NCI-H2029 (cell line): ENCODE data around the gene POMGNT2.
"Not testable (repeated sequence)": the region's sequence is repeated elsewhere in the genome, so short reads cannot be mapped to it uniquely, and the experiment has no call there.

Experiments used
- DNase-seq: peaks from one replicate; lab custom pipeline; 2025; lab: John Stamatoyannopoulos, UW

POMGNT2 gene

GRCh38 chr3:43075904-43076661 is 29.8 kb downstream of the POMGNT2 start:
- DNase-seq: no peak

DNA sequence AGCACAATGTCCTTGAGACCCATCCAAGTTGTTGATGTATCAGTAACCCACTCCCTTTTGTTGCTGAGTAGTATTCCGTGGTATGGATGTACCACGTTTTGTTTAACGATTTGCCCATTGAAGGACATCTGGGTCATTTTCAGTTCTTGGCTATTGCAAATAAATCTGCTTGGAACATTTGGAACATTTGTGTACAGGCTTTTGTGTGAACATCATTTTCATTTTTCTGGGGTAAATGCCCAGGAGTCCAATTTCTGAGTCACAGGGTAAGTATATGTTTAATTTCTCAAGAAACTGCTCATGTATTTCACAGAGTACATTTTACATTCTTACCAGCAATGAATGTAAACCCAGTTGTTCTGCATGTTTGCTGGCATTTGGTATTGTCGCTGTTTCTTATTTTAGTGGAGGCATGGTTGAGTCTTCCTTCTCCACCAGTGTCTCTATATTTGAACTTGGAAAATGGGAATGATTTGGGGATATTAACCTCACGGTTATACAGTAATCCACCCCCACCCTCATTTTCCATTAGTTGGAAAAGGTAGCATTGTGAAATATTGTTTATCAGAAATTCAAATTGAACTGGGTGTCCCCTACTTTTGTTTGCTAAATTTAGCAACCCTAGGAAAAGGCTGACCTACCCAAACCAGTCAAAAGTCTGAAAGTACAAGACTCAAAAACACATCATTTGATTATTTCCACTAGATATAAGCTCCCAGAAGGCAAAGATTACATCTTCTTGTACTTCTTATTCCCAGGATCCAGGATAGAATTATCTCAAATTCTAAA is 30.8 kb downstream of the POMGNT2 start:
- no peak for DNase-seq

DNA sequence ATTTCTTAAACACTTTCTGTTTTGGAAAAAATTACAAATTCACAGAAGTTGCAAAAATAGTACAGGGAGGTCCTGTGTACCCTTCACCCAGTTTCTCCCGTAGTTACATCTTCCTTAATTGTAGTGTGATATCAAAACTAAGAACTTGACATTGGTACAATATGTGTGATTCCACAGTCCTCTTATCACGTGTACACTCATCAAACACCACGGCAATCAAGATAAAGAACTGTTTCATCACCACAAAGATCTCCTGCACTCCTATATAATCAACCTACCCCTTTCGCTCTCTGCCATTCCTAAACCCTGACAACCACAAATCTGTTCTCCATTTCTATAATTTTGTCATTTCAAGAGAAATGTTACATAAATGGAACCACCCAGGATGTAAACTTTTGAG is 31.4 kb downstream of the POMGNT2 start:
- no peak for DNase-seq

DNA sequence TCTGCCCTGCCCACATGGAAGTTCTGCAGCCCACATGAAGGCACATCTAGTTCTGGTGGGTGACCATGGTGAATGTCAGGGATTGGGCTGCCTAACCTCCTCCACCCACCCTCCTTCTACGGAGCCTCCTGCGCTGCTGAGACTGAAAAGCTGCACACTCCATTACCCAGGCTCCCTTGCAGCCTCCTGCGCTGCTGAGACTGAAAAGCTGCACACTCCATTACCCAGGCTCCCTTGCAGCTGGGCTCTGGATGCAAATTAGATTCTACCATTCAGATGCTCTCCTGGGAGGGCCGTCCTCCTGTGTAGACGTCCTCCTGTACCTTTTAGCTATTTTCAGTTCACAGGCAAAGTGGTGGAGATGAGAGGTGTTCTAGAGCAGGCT is 32.1 kb downstream of the POMGNT2 start:
- DNase-seq: no peak

DNA sequence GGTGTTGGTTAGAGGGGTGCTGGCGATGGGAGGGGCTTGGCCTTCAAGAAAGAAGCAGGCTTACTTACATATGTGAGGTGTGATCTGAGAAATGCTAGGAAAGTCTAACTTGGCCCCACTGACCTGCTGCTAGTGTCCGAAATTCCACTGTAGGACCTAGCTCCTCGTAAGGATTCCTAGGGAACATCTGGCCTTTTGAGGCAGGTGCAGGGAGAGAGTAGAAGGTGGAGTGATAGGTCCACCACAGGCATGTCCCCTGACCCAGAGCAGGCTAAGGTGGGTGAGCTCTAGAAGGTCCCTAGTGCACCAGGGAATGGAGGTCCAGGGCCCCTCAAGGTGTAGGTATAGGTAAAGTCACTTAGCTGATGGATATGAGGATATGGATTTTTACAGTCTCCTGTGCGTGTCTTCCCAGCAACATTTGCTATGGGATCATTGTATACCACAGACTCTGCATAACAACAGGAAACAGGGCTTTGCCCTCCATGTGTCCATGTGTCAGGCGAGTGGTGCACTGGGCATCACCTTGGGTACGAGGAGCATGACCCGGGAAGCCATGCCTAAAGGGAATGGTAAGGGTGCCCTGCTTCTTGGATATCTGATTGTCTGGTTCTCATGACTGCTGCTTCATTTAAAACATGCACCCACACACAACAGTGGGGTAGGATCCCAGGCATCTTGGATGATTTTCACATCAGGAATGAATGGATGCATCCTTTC is 32.6 kb downstream of the POMGNT2 start:
- DNase-seq: no peak

DNA sequence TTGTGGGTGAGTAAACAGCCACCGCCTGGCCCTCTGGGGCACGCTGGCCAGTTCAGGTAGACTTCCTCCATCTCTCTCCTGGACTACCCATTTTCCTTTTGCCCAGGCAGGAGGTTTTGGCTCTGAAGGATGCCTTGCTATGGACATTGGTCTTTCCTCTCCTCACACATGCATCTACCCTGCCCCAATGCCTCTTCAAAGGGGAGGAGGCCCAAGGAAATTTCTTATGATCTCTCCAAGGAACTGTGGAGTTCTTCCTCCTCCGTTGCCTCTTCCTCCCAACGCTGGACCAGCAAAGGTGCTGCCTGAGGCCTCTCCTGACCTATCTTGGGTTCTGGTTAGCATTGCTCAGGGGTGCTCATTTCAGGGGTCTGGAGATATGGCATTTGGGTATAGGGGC is 33.5 kb downstream of the POMGNT2 start:
- no peak for DNase-seq

DNA sequence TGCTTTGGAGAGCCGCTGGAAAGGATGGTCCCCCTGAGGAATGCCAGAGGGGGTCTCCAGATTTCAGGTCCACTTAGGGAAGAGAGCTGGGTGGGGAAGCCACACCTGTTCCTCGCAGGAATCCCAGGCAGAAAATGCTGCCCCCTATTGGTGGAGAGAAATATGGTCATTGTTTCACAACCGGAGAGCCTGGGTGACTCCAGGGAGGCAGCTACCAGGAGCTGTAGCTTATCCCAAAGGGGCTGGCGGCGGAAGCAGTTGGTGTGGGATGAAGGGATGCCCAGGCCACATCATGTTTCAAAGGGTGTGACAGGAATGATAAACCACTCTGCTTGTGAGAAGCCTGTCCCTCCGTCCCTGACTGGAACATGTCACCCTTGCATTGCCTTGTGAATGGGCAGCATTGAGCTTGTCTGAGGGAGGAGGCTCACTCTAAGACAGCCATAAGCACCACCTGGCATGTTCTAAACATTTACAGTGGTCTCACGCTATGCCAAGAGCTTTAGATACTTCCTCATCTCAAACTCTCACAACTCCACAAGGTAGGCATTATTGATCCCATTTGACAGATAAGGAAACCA is 34.5 kb downstream of the POMGNT2 start:
- no peak for DNase-seq

DNA sequence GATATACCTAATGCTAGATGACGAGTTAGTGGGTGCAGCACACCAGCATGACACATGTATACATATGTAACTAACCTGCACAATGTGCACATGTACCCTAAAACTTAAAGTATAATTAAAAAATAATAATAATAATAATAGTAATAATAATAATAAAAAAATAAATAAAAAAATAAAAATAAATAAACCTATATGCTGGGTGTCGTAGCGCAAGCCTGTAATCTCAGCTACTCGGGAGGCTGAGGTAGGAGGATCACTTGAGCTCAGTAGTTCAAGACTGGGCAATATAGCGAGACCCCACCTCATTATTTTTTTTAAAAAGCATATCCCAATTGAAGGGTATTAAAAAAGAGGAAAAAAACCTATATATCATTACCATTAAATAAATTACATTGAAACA is 35.2 kb downstream of the POMGNT2 start:
- not testable (repeated sequence) for DNase-seq

- no peak for DNase-seq
Observed at GRCh38 chr3:43063114-43063513, 42.8 kb downstream of the POMGNT2 start.

- no peak for DNase-seq
Observed at GRCh38 chr3:43062564-43063040, 43.3 kb downstream of the POMGNT2 start.

DNA sequence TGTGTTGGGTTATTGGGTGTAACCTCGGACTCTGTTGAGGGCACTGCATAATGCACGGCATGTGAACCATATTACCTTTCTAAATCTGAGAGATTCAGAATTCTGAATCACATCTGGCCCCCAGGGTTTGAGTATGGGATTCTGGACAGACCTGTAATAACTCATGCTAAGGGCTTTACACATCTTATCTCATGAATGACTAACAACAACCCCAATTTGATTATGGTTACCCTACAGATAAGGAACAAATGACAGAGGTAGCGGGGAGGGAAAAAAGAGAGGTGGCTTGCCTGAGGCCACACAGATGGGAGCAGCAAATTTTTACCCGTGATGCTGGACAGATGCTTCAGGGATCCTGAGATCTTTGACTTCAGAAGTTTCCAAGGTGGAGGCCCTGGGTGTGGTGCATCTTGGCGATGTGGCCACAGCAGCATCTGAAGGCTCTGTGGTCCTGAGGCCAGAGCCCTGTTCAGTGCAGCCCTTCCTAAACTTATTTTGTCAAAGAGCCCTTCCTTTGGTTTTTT is 43.8 kb downstream of the POMGNT2 start:
- no peak for DNase-seq

- DNase-seq: no peak
Observed at GRCh38 chr3:43061101-43061895, 44.6 kb downstream of the POMGNT2 start.

DNA sequence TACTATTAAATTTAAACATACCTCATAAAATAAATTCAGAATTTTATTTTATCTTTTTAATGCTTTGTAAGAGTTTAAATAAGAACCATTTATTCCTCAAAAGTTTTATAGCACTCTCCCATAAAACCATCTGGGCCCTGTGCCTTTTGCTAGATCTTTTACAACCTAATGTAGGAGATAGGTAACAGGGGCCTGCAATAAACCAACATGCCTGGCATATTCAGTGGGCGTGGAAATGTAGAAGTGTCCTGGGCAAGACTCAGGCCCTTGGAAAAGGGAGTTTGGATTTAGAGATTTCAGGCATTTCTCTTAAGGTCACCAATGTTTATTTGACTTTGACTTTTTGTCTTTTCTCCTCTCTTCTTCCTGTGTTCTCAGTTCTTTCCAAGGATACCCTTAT is 46.4 kb downstream of the POMGNT2 start:
- DNase-seq: no peak

DNA sequence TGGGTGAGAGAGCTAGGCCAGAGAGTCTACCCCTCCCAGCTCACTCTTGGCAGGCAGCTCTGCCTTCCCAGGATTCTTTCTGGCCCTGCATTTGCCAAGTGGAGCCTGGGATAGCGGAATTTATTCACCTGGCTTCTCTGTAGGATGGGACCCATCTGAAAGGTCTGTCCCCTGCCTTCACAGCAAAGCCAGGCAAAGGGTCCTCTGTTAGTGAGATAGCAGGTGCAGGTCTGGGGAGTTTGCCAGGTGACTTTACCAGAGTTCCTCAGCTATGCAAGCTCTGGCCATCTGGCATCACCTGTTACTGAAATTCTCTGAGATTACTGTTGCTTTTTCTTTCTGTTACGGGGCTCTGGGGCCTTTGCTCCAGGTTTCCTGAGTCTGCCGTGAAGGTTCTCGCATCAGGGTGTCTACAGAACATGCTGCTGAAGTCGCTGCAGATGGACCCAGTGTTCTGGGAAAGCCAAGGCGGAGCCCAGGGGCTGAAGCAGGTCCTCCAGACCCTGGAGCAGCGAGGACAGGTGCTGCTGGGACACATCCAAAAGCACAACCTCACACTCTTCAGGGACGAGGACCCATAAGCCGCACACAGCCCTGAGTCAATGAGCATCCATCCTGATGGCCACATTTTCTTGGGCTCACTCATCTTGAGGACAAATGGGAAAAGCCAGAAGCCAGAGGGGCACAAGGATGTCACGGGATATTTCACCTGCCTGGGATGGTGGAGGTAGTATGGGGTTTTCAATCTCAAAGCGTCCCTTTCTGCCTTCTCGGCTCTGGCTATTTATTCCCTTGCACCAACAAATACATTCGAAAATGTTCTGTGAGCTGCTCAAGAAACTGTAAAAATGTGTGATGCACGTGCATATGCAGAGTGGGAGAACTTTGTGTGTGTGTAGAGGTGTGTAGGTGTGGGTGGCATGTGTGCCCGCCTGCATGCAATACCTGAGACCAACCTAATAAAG is 49.8 kb downstream of the POMGNT2 start:
- DNase-seq: no peak

- DNase-seq: no peak
Observed at GRCh38 chr3:43055393-43055792, 50.5 kb downstream of the POMGNT2 start.

- no peak for DNase-seq
Observed at GRCh38 chr3:43054754-43055153, 51.1 kb downstream of the POMGNT2 start.

DNA sequence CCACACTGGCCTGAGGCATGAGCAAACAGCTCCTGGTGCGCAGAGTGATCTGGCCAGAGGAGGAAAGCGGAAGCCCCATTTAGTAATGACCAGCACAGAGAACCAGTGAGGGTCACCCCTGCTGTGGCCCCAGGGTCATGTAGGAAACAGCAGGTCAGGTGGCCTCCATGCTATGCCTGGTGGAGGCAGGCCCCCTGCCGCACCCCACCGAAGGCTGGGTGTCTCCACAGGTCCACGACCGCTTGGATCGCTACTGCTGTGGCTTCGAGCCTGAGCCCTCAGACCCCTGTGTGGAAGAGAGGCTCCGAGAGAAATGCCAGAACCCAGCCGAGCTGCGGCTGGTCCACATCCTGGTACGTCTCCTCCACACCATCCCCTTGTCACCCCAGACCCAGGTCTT is 52.6 kb downstream of the POMGNT2 start:
- DNase-seq: no peak

DNA sequence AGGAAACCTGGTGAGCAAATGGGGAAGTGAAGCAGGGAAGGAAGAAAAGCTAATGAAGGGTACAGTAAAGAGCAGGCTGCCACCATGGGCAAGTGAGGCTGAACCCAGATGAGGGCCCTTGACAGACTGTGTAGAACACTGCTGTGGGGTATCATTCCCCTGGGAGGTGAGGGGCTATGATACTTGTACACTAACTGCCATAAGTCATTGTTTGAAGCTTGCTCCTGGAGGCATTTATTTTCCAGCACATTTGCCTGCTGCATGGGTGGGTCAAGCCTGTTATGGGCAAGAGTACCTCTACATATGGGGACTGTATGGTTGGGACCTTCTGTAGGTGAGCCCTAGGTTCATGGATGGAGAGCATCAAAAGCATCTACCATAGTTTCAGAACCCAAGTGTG is 57.4 kb downstream of the POMGNT2 start:
- no peak for DNase-seq

- no peak for DNase-seq
Observed at GRCh38 chr3:43046583-43046982, 59.3 kb downstream of the POMGNT2 start.

GRCh38 chr3:43045079-43045478 is 60.8 kb downstream of the POMGNT2 start:
- DNase-seq: not testable (repeated sequence)
